Effector memory CD8-positive, alpha-beta T cell (primary cell): ENCODE results near the gene MROH2A.

Experiments used
- ATAC-seq: fragments of 150-1000 bp; cut with Tn5 transposase; replicated peaks from 2 replicates; pipeline ENCODE4 v1.10.0; 2021; ENCODE audit warnings: mild to moderate bottlenecking, moderate library complexity
- DNase-seq, 3 experiments: peaks; one replicate each; pipeline ENCODE4 v3.0.0; 2021
- H3K27ac Mint-ChIP-seq, 2 donors: one replicate each; pipeline ENCODE4 v1.8.0; 2022; ENCODE audit warnings: mild to moderate bottlenecking in 2 of 2, mixed read lengths in 2 of 2, moderate library complexity in 2 of 2
- H3K27me3 Mint-ChIP-seq, 2 donors: one replicate each; pipeline ENCODE4 v1.8.0; 2022; ENCODE audit warnings: mixed read lengths in 2 of 2
- H3K36me3 Mint-ChIP-seq: one replicate; pipeline ENCODE4 v1.8.0; 2022; ENCODE audit warnings: mild to moderate bottlenecking, moderate library complexity, mixed read lengths; ENCODE audit not compliant: insufficient read depth
- H3K4me1 Mint-ChIP-seq, 2 donors: one replicate each; pipeline ENCODE4 v1.8.0; 2022; ENCODE audit warnings: low read depth in 2 of 2, mixed read lengths in 2 of 2
- H3K4me3 Mint-ChIP-seq, 2 donors: one replicate each; pipeline ENCODE4 v1.8.0; 2022; ENCODE audit warnings: mild to moderate bottlenecking in 2 of 2, mixed read lengths in 2 of 2, moderate library complexity in 2 of 2
- H3K9me3 Mint-ChIP-seq, 2 donors: one replicate each; pipeline ENCODE4 v1.8.0; 2022; ENCODE audit warnings: mixed read lengths in 2 of 2

MROH2A gene

DNA sequence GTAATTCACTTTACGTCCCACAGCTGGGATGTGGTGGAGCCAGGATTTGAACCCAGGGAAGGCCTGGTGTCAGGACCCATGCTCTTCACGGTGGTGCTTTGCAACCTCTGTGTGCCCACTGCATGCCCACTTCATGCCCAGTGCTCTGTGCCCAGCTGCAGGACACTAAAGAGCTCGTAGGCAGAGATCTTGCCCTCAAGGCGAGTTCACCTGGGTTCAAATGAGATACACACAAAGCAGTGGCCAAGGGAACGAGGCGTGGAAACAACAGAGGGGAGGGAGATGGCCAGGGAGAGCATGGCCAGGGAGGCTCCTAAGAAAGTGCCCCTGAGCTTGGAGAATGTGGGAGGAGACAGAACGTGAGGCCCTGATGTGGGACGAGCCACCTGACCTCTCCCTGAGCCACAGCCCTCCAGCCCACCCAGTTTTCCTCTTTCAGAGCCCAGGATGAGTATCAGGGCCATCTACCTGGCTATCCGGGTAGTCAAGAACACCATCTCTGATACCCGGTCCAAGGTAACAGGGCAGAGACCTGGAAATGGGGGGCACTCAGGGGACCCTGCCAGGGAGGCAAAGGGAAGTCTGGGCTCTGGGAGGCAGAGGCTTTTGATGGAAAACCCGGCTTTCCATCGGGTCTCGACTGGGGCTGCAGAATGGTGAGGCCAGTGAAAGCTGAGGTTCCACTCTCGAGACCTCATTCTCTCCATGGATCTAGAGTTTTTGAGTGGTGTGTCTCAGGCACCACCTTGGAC lies 20.4 kb downstream of the MROH2A start:
- Mint-ChIP-seq H3K4me3 (no peak overlapping the region), H3K36me3 (no peaks in the 10 kb centered on the region), H3K27ac (no peak overlapping the region), H3K4me1 (peaks cover 0 to 4% of the 10 kb centered on the region in 2 donors), H3K27me3 (peaks cover 21 to 50% of the 10 kb centered on the region in 2 donors), H3K9me3 (no peaks in the 10 kb centered on the region)
- DNase-seq (no peak), ATAC-seq (no peak)

DNA sequence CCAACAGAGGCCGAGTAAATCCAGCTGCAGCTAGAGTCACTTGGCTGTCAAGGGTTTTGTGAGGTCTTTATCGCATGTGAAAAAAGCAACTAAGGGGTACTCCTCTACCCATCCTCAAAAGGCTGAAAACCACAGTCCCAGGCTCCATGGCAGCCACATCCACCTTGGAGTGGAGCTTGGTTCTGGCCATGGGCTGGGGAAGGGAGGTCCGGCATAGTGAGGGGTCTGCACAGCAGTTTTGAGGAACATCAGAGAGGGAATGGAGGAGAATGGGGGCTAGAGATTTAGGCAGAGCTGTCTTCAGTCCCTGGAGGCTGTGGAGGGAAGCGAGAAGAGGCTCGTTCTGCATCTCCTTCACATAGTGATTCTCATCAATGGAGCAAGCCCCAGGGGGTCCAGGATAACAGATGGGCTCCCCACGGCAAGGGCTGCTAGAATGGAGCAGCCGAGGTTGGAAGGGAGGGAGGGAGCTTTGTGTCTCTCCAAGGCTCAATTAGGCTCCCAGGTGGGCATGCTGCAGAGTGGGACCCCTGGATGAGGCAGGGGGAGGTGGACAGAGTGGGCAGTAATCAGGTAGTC lies 21.0 kb downstream of the MROH2A start:
- H3K4me3 Mint-ChIP-seq = no peak overlapping the region
- DNase-seq = no peak
- H3K27ac Mint-ChIP-seq = no peak overlapping the region
- H3K9me3 Mint-ChIP-seq = no peaks in the 10 kb centered on the region
- peaks cover 0 to 4% of the 10 kb centered on the region in 2 donors for H3K4me1 Mint-ChIP-seq
- ATAC-seq = no peak
- peaks cover 27 to 50% of the 10 kb centered on the region in 2 donors for H3K27me3 Mint-ChIP-seq
- H3K36me3 Mint-ChIP-seq = no peaks in the 10 kb centered on the region

DNA sequence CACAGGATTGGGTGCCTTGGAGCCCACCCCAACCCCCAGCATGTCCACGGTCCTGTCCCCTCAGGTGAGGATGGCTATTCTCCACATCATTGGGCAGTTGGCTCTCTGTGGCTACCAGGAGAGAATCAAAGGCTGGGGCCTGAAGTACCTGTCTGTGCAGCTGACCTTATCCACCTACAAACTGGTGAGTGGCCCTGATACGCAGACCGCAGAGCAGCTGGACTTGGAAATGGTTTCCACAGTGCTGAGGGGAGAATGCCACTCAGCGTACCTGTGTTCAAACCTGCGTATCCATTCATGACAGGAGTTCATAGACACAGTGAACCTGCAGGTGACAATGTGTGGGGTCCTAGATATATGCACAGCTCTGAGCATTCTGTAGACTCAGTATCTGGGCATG lies 21.6 kb downstream of the MROH2A start:
- ATAC-seq = no peak
- DNase-seq = no peak

DNA sequence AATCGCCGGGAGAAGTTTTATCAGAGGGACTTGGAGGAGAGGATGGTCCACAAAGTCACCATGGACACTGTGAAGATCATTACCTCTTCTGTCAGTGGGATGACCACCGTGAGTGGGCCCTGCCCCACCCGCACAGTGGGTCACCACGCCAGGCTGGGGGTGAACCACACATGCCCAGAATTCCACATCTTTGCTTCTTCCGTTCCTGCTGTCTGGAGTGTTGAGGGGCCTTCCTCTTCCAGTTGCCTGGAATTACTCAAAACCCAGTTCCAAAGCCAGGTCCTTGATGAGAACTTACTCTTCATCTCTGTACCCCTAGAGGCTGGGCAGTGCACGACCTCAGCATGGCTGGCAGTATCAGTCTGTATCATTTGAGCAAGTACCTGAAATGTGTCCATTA lies 22.1 kb downstream of the MROH2A start:
- H3K36me3 Mint-ChIP-seq = no peaks in the 10 kb centered on the region
- peaks cover 37 to 55% of the 10 kb centered on the region in 2 donors for H3K27me3 Mint-ChIP-seq
- H3K9me3 Mint-ChIP-seq = no peaks in the 10 kb centered on the region
- peaks cover 0 to 4% of the 10 kb centered on the region in 2 donors for H3K4me1 Mint-ChIP-seq
- H3K4me3 Mint-ChIP-seq = no peak overlapping the region
- ATAC-seq = no peak
- DNase-seq = no peak
- no peak overlapping the region for H3K27ac Mint-ChIP-seq

More for the DNA sequence above, 21.6 kb downstream of the MROH2A start:
- Mint-ChIP-seq H3K9me3 (no peaks in the 10 kb centered on the region), H3K36me3 (no peaks in the 10 kb centered on the region), H3K4me3 (no peak overlapping the region), H3K4me1 (peaks cover 0 to 4% of the 10 kb centered on the region in 2 donors), H3K27me3 (peaks cover 32 to 50% of the 10 kb centered on the region in 2 donors), H3K27ac (no peak overlapping the region)

DNA sequence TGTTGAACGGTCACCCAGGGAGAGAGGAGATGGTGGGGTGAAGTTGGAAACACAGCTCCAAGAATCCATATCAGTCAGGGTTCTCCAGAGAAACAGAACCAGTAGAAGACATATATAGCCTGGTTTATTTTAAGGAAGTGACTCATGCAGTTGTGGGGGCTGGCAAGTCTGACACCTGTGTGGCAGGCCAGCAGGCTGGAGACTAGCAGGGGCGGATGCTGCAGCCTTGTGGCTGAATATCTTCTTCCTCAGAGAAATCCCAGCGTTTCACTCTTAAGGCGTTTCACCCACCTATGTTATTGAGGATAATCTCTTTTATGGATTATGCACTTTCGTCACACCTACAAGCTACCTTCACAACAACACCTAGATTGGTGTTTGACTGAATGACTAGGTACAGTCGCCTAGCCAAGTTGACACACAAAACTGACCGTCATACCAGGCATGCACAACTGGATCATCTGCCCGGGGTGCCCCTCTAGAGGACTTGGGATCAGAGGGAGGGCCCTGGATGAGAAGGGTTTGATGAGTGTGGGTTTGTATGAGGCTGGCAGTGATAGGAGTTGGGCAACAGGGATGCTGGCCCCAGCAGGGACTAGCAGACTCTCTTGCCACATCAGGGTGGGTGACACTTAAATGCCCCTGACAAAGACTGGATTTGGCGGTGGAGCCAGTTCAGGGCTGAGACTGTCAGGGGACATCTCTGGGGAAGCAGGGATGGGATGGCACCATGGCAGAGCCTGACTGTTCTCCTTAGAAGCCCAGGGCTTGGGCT lies 23.4 kb downstream of the MROH2A start:
- H3K27me3 Mint-ChIP-seq = peaks cover 39 to 56% of the 10 kb centered on the region in 2 donors
- H3K4me1 Mint-ChIP-seq = peaks cover 0 to 4% of the 10 kb centered on the region in 2 donors
- H3K9me3 Mint-ChIP-seq = no peaks in the 10 kb centered on the region
- H3K4me3 Mint-ChIP-seq = no peak overlapping the region
- ATAC-seq = peak; percentile 63
- no peak for DNase-seq
- H3K27ac Mint-ChIP-seq = no peak overlapping the region
- no peaks in the 10 kb centered on the region for H3K36me3 Mint-ChIP-seq

DNA sequence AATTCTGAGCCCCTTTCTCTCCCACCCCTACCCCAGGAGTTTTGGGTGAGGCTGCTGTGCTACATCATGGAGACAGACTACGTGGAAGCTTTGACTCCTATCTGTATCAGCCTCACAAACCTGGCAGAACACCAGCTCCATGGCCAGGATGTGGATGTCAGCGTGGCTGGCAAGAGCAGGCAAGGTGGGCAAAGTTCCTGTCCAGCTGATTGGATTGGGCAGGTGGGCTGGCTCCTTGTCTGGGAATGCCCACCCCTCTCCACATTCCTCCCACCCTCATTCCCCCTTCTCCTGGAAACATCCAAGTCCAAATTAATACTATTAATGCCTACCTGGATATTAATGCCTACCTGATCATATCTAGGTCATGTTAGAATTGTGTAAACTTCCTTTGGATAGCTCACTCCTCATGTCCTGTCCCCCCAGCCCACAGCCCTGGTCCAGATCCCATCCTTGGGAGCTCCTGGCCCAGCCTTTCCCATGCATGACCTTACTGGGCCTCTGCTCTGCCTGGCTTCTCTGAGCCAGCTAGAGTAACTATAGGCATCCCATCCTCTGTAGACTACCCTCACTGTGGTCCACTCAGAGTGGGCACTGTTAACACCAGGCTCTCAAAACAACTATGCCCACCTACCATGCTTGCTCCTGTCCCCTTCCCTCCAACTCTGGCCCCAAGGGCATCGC lies 24.1 kb downstream of the MROH2A start:
- Mint-ChIP-seq H3K4me1 (peaks cover 0 to 4% of the 10 kb centered on the region in 2 donors), H3K4me3 (no peak overlapping the region), H3K27me3 (peaks cover 39 to 56% of the 10 kb centered on the region in 2 donors), H3K9me3 (no peaks in the 10 kb centered on the region), H3K27ac (no peak overlapping the region), H3K36me3 (no peaks in the 10 kb centered on the region)
- DNase-seq (no peak), ATAC-seq (no peak)

DNA sequence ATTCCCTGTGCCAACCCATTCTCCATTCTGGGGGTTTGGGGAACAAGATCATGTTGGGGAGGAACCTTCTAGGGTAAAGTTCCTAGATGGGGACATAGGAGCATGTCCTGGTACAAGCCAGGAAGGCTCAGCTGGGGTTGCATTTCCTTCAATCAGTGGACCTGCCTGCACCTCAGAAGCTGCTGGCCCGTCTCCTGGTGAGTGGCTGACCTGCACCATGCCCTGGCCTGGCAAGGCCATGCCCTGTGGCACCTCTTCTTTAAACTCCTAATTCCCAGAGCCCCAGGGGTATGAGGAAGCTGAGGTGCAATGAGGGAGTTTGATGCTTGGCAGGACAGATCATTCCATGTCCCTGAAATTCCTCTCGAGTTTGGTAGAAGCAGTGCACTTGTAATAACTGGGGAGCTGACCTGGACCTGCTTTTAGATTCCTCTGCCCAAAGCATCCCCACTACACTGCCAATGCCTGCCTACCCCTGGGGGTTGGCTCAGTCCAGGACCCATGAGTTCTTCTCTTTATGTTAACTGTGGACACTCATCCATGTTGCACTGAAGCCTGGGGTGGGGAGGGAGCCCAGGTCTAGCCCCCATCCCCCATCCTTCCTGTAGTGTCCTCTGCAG lies 25.3 kb downstream of the MROH2A start:
- no peak for ATAC-seq
- H3K27me3 Mint-ChIP-seq = peaks cover 42 to 62% of the 10 kb centered on the region in 2 donors
- H3K4me3 Mint-ChIP-seq = no peak overlapping the region
- H3K4me1 Mint-ChIP-seq = peaks cover 0 to 4% of the 10 kb centered on the region in 2 donors
- H3K27ac Mint-ChIP-seq = no peak overlapping the region
- no peak for DNase-seq
- no peaks in the 10 kb centered on the region for H3K9me3 Mint-ChIP-seq
- no peaks in the 10 kb centered on the region for H3K36me3 Mint-ChIP-seq

DNA sequence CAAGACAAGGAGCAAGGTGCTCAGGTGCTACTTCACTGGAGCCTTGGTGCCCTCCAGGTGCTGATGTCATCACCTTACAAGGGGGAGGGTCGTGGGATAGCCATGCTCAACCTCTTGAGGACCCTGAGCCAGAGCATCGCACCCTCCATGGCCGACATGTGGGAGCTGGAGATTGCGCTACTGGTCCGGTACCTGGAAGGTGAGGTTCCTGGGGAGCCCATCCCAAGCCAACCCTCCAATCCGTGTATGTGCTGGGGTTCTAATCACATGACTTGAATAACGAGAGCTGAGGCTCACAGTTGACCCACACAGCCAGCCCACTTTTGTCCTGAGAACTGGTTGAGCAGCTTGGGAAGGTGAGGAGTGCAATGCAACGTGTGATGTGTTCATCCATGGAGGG lies 25.9 kb downstream of the MROH2A start:
- no peaks in the 10 kb centered on the region for H3K9me3 Mint-ChIP-seq
- H3K27me3 Mint-ChIP-seq = peaks cover 42 to 62% of the 10 kb centered on the region in 2 donors
- H3K27ac Mint-ChIP-seq = no peak overlapping the region
- DNase-seq = no peak
- no peak for ATAC-seq
- H3K4me3 Mint-ChIP-seq = no peak overlapping the region
- H3K4me1 Mint-ChIP-seq = peaks cover 0 to 4% of the 10 kb centered on the region in 2 donors
- no peaks in the 10 kb centered on the region for H3K36me3 Mint-ChIP-seq

DNA sequence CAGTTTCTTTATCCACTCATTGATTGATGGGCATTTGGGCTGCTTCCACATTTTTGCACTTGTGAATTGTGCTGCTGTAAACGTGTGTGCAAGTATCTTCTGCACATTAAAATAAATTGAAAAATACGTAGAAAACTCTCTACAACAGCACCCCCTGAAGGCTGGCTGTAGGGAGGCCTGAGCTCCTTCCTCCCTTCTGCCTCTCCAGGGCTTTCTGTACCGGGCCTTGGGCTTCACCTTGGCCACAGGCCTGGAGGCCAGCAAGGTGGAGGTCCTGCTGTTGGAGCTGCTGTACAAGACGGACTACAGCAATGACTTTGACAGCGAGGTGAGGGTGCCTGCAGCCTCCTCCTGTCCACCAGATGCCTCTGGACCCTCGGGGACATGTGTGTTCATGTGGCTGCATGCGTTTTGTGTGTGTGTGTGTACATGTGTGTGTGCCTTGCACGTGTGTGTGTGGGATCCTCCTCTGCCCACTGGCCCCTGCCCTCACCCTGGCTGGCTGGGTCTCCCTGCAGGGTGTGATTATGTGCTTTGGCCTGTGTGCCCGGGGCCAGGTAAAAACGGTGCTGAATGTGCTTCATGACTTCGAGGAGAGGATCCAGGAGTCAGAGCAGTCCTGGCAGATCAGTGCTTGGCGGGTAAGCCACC lies 29.2 kb downstream of the MROH2A start:
- H3K4me3 Mint-ChIP-seq = no peak overlapping the region
- no peaks in the 10 kb centered on the region for H3K36me3 Mint-ChIP-seq
- peaks cover 56 to 80% of the 10 kb centered on the region in 2 donors for H3K27me3 Mint-ChIP-seq
- H3K9me3 Mint-ChIP-seq = no peaks in the 10 kb centered on the region
- DNase-seq (no peak), ATAC-seq (no peak)
- H3K4me1 Mint-ChIP-seq = no peaks in the 10 kb centered on the region
- no peak overlapping the region for H3K27ac Mint-ChIP-seq

DNA sequence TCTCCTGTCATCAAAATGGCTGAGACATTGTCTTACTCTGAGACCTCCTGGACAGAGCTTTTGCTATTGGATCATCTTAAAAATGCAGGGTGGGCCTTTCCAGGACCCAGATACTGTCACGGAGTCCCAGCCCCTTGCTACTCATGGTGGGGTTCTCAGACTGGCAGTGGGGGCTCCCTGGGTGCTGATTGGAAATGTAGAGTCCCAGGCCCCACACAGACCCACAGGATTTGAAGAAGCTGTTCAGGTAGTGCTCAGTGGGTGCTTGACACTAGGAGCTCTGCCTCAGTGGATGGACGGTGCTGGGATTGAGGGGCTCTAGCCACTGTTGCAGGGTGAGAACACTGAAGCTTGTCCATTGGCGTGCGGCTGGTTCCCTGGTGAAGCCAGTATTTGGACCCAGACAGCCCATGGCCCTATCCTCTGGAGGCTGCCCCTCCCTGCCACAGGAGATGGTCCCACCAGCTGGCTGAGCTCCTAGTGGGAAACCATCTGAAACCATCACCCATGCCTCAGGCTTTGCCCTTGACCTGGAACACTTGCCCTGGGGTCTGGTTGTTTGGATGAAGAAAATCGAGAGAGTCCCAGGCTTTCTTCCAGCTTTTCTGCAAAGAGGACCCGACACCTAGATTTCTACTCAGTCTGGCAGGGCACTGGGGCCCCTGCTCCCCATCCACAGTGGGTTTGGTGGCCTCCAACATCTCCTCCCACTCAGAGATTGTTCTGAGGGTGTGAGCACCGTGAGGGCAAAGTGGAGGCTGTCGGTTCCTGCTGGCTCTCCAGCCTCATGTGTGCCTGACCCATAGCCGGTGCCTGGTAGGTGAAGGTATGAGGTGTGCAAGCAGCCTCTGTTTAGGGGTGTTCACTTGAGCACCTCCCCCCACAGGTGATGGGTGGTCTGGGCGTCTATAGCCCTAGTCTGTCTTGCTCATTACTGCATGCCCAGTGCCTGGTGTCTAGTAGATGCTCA lies 30.1 kb downstream of the MROH2A start:
- H3K27ac Mint-ChIP-seq = no peak overlapping the region
- H3K9me3 Mint-ChIP-seq = no peaks in the 10 kb centered on the region
- H3K4me3 Mint-ChIP-seq = no peak overlapping the region
- DNase-seq = no peak
- ATAC-seq = no peak
- no peaks in the 10 kb centered on the region for H3K36me3 Mint-ChIP-seq
- peaks cover 56 to 79% of the 10 kb centered on the region in 2 donors for H3K27me3 Mint-ChIP-seq
- H3K4me1 Mint-ChIP-seq = no peaks in the 10 kb centered on the region

DNA sequence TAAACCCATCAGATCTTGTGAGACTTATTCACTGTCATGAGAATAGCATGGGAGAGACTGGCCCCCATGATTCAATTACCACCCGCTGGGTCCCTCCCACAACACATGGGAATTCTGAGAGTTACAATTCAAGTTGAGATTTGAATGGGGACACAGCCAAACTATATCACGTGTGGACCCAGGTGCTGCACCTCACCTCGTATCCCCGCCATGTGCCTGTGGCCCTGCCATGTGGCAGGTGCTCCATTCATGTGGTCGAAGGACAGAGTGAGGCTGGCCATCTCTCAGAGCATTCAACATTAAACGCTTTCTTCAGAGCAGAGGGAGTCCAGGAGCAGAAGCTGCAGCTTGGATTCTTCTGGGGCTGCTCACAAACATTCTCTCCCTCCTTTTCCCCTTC lies 32.3 kb downstream of the MROH2A start:
- ATAC-seq = no peak
- Mint-ChIP-seq H3K4me3 (no peak overlapping the region), H3K36me3 (no peaks in the 10 kb centered on the region), H3K27me3 (peaks cover 39 to 68% of the 10 kb centered on the region in 2 donors), H3K9me3 (no peaks in the 10 kb centered on the region), H3K27ac (no peak overlapping the region), H3K4me1 (no peaks in the 10 kb centered on the region)
- DNase-seq = no peak

DNA sequence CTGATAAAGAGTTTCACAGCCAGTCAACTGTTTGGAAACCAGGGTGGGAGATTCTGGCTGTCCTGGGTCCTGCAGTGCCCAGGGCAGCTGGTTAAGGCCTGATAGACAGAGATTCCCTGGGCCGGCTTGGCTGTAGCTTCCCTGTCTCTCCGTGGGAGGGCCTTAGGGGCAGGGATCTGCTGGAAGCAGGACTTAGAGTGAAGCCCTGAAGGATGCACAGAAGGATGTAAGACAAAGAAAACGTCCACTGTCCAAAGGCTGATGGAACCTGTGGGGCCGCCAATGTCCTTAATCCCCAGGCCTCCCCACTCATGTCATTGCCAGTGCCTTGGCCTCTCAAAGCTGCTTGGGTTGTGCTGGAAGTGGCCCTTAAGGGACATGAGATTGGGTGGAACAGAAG lies 33.0 kb downstream of the MROH2A start:
- H3K27ac Mint-ChIP-seq = no peak overlapping the region
- H3K9me3 Mint-ChIP-seq = no peaks in the 10 kb centered on the region
- no peak overlapping the region for H3K4me3 Mint-ChIP-seq
- no peaks in the 10 kb centered on the region for H3K4me1 Mint-ChIP-seq
- peaks cover 45 to 69% of the 10 kb centered on the region in 2 donors for H3K27me3 Mint-ChIP-seq
- H3K36me3 Mint-ChIP-seq = no peaks in the 10 kb centered on the region
- DNase-seq (no peak), ATAC-seq (no peak)
